Keratinocyte (primary cell): ENCODE measurements around the gene FAM20C. TPM values are rescaled to one million over a fixed set of nuclear protein-coding genes. Genes with fewer than 3 reads are reported as not detected.
"Not testable (repeated sequence)": the region's sequence is repeated elsewhere in the genome, so short reads cannot be mapped to it uniquely, and the experiment has no call there.

Experiments
- DNase-seq: peaks from one replicate; pipeline ENCODE4 v3.0.0-alpha.2; 2011; ENCODE audit warnings: low read depth, missing footprints, low spot score
- FAIRE-seq: peaks from 2 replicates; lab custom pipeline; 2011; peaks lifted over from hg19 to GRCh38; lab: Jason Lieb, UNC
- H2AFZ ChIP-seq: 2 replicates; pipeline ENCODE4 v1.6.0; 2012; ENCODE audit warnings: low read length, control low read depth, inconsistent platforms; ENCODE audit not compliant: control insufficient read depth
- H3K27ac ChIP-seq: 2 replicates; pipeline ENCODE4 v1.5.1; 2011; ENCODE audit warnings: low read length; ENCODE audit not compliant: control insufficient read depth, insufficient read depth
- H3K27me3 ChIP-seq: 3 replicates; pipeline ENCODE4 v1.6.0; 2011; ENCODE audit warnings: low read length; ENCODE audit not compliant: control insufficient read depth, insufficient read depth; ENCODE audit errors: extremely low read depth
- H3K36me3 ChIP-seq, 2 experiments: 2 replicates in 1 of 2; 3 replicates in 1 of 2; pipeline ENCODE4 v1.5.1; 2011; ENCODE audit warnings: low read length in 2 of 2, mild to moderate bottlenecking in 1 of 2; ENCODE audit not compliant: control insufficient read depth in 2 of 2, insufficient read depth in 2 of 2; ENCODE audit errors: extremely low read depth in 1 of 2
- H3K4me1 ChIP-seq: 3 replicates; pipeline ENCODE4 v1.5.1; 2011; ENCODE audit warnings: low read length; ENCODE audit not compliant: control insufficient read depth, insufficient read depth; ENCODE audit errors: extremely low read depth
- H3K4me2 ChIP-seq: 3 replicates; pipeline ENCODE4 v1.6.0; 2011; ENCODE audit warnings: low read depth, low read length; ENCODE audit not compliant: control insufficient read depth, insufficient read depth; ENCODE audit errors: extremely low read depth
- H3K4me3 ChIP-seq, 3 experiments: fragments of 200-600 bp in 1 of 3; sonication (generic) in 1 of 3; 2 replicates in 2 of 3; 3 replicates in 1 of 3; pipeline ENCODE4 v1.5.1; 2011 to 2016; ENCODE audit warnings: low read length in 3 of 3, mild to moderate bottlenecking in 3 of 3, control low read depth in 2 of 3, inconsistent platforms in 1 of 3, low read depth in 1 of 3, mixed read lengths in 1 of 3, mixed run types in 1 of 3, moderate library complexity in 1 of 3; ENCODE audit not compliant: control insufficient read depth in 2 of 3, insufficient read depth in 2 of 3; ENCODE audit errors: extremely low read depth in 1 of 3
- H3K79me2 ChIP-seq: 2 replicates; pipeline ENCODE4 v1.6.0; 2012; ENCODE audit warnings: low read length; ENCODE audit not compliant: control insufficient read depth, insufficient read depth
- H3K9ac ChIP-seq: 3 replicates; pipeline ENCODE4 v1.6.0; 2011; ENCODE audit warnings: low read length; ENCODE audit not compliant: control insufficient read depth, insufficient read depth; ENCODE audit errors: extremely low read depth
- H3K9me1 ChIP-seq: 3 replicates; pipeline ENCODE4 v1.6.0; 2011; ENCODE audit warnings: low read length; ENCODE audit not compliant: control insufficient read depth, insufficient read depth; ENCODE audit errors: extremely low read depth
- H3K9me3 ChIP-seq: 2 replicates; pipeline ENCODE4 v1.5.1; 2012; ENCODE audit warnings: low read depth, low read length; ENCODE audit not compliant: control insufficient read depth
- H4K20me1 ChIP-seq: 3 replicates; pipeline ENCODE4 v1.6.0; 2011; ENCODE audit warnings: low read length; ENCODE audit not compliant: control insufficient read depth, insufficient read depth; ENCODE audit errors: extremely low read depth
- EZH2 ChIP-seq: IDR thresholded peaks from one replicate; pipeline ENCODE4 v1.6.1; 2012; ENCODE audit warnings: inconsistent platforms, mild to moderate bottlenecking, low read length, moderate library complexity
- dilution Hi-C: fragments of 300-500 bp; cut with MboI; formaldehyde crosslinking; loops from one replicate; pipeline ENCODE4 v1.7.0; 2020; ENCODE audit warnings: low sequenced_read_pairs; ENCODE audit not compliant: extremely low pct_ligation_motif_present
- polyA plus RNA-seq, 5 experiments: library from polyadenylated mRNA; depleted of rRNA in 3 of 5; stranded (reverse) in 3 of 5; stranded (forward) in 1 of 5; unstranded in 1 of 5; fragments of >200 nt; gene quantifications; 1 replicate in 1 of 5; 2 replicates in 3 of 5; 3 replicates in 1 of 5; pipeline versions ENCODE4 v1.2.1 to v1.2.3, GENCODE V29; 2011 to 2012; ENCODE audit warnings: missing spikeins in 2 of 5, low read depth in 1 of 5, low replicate concordance in 1 of 5
- TF ChIP-seq, protein P1 (sequence below), 3 experiments: IDR thresholded peaks in 1 of 3; conservative IDR thresholded peaks in 1 of 3; optimal IDR thresholded peaks in 1 of 3; 2 replicates in 2 of 3; 3 replicates in 1 of 3; pipeline versions ENCODE3 to v1.5.1; 2011; ENCODE audit warnings: low read length in 3 of 3, mild to moderate bottlenecking in 3 of 3, moderate library complexity in 2 of 3, control low read depth in 1 of 3, inconsistent platforms in 1 of 3; ENCODE audit not compliant: insufficient read depth in 2 of 3; ENCODE audit errors: extremely low read depth in 1 of 3

Gene FAM20C
- polyA plus RNA-seq, 1 donor (not counting 4 experiments of a cell fraction or from before 2014, with no cell fraction given) = 3.8 TPM

DNA sequence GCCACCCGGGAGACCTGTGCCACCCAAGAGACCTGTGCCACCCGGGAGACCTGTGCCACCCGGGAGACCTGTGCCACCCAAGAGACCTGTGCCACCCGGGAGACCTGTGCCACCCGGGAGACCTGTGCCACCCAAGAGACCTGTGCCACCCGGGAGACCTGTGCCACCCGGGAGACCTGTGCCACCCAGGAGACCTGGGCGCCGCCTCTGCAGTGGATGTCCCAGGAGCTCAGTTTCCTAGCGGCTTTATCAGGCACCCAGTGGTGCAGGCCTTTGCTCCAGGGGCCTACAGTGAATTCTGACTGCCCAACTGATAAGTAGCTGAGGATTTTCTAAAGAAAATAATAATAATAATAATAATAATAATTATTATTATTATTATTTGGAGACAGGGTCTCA, 51.2 kb downstream of the FAM20C start:
- dilution Hi-C loops, H3K27ac ChIP-seq, H3K79me2 ChIP-seq, H4K20me1 ChIP-seq, H2AFZ ChIP-seq, DNase-seq, H3K9me1 ChIP-seq, H3K36me3 ChIP-seq, H3K9me3 ChIP-seq, H3K4me3 ChIP-seq, FAIRE-seq, H3K4me2 ChIP-seq, H3K9ac ChIP-seq, H3K27me3 ChIP-seq: not testable (repeated sequence)
- H3K4me1 ChIP-seq = peaks cover 12% of the 10 kb centered on the region

DNA sequence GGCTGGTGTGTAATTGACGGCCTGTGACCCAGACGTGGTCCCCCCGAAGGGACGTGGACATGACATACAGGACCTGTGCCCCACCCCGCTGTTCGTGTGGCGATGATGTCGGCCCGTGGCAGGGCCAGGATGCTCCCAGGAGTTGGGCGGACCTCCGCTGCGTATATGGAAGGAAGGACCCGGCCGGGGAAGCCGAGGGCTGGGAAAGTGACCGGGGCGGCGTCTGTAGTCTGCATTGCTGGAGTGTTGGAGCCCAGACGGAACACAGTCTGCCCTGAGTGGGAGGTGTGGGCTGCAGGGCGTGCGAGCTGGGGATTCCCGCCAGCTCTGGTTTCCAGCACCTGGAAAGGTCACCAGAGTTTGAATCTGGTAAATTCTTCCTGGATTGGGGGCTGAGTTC, 52.6 kb downstream of the FAM20C start:
- DNase-seq = no peak
- Histone ChIP-seq H4K20me1 (no peaks in the 10 kb centered on the region), H3K27me3 (no peaks in the 10 kb centered on the region), H3K36me3 (no peaks in the 10 kb centered on the region), H3K4me1 (peaks cover 12% of the 10 kb centered on the region), H3K27ac (no peak overlapping the region), H3K4me3 (no peak overlapping the region), H3K79me2 (peaks cover 5% of the 10 kb centered on the region), H3K9ac (no peak overlapping the region), H3K4me2 (no peak overlapping the region), H3K9me3 (no peaks in the 10 kb centered on the region), H3K9me1 (no peaks in the 10 kb centered on the region), H2AFZ (no peak overlapping the region)
- dilution Hi-C loops = no loop called here
- no peak for TF ChIP-seq EZH2
- TF ChIP-seq, protein P1, sequence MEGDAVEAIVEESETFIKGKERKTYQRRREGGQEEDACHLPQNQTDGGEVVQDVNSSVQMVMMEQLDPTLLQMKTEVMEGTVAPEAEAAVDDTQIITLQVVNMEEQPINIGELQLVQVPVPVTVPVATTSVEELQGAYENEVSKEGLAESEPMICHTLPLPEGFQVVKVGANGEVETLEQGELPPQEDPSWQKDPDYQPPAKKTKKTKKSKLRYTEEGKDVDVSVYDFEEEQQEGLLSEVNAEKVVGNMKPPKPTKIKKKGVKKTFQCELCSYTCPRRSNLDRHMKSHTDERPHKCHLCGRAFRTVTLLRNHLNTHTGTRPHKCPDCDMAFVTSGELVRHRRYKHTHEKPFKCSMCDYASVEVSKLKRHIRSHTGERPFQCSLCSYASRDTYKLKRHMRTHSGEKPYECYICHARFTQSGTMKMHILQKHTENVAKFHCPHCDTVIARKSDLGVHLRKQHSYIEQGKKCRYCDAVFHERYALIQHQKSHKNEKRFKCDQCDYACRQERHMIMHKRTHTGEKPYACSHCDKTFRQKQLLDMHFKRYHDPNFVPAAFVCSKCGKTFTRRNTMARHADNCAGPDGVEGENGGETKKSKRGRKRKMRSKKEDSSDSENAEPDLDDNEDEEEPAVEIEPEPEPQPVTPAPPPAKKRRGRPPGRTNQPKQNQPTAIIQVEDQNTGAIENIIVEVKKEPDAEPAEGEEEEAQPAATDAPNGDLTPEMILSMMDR (optimal IDR thresholded peaks at IDR 0.05 in 1 of 3, IDR thresholded peaks at IDR 0.05 in 1 of 3, conservative IDR thresholded peaks at IDR 0.05 in 1 of 3; ENCODE audit: extremely low read depth in 1 of 3, insufficient read depth in 2 of 3, low read length in 3 of 3) = no peak
- FAIRE-seq = no peak

DNA sequence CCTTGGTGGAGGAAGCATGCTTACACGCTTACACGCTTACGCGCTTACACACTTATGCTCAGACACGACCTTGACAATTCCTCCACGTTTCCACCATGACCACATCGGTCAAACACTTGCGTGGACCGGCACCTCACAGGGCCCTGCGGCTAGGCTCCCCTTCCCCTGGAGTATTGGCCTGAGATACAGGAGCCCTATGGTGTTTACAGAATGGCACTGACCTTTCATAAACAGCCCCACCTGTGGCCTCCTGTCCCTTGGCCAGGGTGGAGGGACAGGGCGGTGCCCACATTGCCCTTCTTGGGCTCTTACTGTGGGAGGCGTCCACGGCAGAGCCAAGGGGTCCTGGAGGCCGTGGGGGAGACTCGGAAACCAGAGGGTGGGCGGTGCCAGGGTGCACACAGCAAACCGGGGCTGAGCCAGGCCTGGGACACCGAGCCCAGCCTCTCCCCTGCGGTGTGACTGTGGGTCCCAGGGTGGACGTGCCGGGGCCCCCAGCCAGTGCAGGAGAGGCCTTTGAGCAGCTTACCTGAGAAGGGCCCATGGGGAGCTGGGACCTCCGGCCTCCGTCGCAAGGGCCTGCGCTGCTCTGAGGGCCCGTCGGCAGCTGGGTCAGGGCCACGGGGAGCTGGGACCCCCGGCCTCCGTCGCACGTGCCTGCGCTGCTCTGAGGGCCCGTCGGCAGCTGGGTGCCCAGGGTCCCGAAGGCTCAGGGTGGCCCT, 53.4 kb downstream of the FAM20C start:
- Histone ChIP-seq H3K36me3 (peaks cover 0 to under 1% of the 10 kb centered on the region in 2 experiments), H2AFZ (no peak overlapping the region)
- TF ChIP-seq EZH2 = no peak
- TF ChIP-seq, protein P1 (optimal IDR thresholded peaks at IDR 0.05 in 1 of 3, IDR thresholded peaks at IDR 0.05 in 1 of 3, conservative IDR thresholded peaks at IDR 0.05 in 1 of 3; ENCODE audit: extremely low read depth in 1 of 3, insufficient read depth in 2 of 3, low read length in 3 of 3) = no peak

More for the DNA sequence above, 53.4 kb downstream of the FAM20C start:
- H3K27ac ChIP-seq = no peak overlapping the region
- no peak for DNase-seq
- H3K4me1 ChIP-seq = peaks cover 9% of the 10 kb centered on the region
- H3K4me3 ChIP-seq = no peak overlapping the region
- no peaks in the 10 kb centered on the region for H3K27me3 ChIP-seq
- H4K20me1 ChIP-seq = no peaks in the 10 kb centered on the region
- H3K9me3 ChIP-seq = no peaks in the 10 kb centered on the region
- FAIRE-seq = no peak
- peaks cover 3% of the 10 kb centered on the region for H3K79me2 ChIP-seq
- no peaks in the 10 kb centered on the region for H3K9me1 ChIP-seq
- no peak overlapping the region for H3K4me2 ChIP-seq
- dilution Hi-C loops = no loop called here
- no peak overlapping the region for H3K9ac ChIP-seq
